HG02973 (cell line): Measurements from ENCODE around the gene OR4Q3.
"Not testable (repeated sequence)": the region's sequence is repeated elsewhere in the genome, so short reads cannot be mapped to it uniquely, and the experiment has no call there.

ENCODE experiments used
- ATAC-seq: cut with Tn5 transposase; IDR thresholded peaks from one replicate; pipeline ENCODE4 v1.9.1; 2021; ENCODE audit warnings: moderate library complexity; ENCODE audit not compliant: unreplicated experiment

OR4Q3 gene

DNA sequence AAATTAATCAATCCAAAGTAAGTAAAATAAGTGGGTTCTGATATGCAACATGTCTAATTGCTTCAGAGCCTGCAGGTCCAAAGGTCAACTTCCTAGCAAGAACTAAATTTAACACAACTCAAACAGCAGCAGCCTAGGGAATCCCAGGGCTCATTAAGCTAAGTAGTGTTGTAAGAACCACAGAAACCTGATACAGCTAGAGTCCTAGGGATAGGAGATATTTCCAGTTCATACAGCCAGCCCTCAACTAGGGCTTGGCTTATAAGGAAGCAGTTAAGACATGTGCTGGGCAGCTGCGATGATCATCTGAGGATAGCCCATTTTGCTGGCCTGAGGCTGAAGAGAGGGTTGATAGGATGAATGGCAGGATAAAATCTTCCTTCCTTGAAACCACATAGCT is at the start of gene OR4Q3:
TSS of gene OR4Q3 (plus strand) at position 316 of the 400 bp plus-strand sequence.
- no peak for ATAC-seq

DNA sequence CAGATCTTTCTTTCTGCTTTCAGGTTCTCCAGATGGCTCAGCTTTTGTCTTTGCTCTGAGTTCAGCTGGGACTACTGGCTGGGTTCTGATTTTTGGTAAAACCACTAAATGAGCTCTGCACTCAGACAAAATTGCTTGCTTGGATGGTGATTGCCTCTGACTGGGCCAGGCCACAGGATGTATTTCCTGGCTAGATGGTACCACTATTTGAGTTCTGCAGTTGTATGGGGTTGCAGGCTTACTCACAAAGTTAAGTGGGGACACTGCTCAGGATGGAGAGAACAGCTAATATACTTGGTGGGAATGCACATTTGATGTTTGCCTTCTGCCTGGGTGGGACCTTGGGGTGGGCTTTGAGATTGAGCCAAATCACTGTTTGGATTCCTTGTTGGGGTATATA is 14.0 kb upstream of the OR4Q3 start:
- no peak for ATAC-seq

DNA sequence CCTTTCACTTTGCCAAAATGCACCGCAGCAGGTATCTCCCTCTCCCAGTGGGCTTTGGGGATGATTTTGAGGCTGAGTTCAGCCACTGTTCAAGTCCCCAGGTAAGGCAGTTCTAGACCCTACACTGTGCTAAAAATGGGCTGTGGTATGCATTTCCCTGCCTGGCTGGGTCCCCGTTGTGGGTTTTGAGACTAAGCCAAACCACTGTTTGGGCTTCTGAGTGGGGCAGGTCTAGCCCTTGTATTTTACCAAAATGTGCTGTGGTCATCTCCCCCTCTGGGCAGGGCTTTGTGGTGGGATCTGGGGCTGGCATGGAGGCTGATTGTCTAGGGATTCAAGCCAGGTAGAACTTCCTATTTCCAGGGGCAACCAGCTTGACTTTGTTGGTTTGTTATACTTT is 13.6 kb upstream of the OR4Q3 start:
- no peak for ATAC-seq

DNA sequence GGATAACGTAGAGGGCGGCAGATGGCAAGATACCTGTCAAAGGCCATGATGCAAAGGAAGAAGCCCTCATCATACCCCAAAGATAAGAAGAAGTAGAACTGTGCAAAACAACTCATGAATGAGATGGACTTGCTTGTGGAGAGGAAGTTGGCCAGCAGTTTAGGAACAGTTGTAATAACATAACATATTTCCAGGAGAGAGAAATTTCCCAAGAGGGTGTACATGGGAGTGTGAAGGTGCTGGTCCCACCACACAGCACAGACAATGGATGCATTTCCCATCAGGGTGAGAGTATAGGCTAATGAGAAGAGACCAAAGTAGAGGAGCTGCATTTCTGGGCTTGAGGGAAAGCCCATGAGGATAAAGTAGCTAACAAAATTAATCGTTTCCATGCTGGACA is 9.5 kb upstream of the OR4Q3 start:
- not testable (repeated sequence) for ATAC-seq

DNA sequence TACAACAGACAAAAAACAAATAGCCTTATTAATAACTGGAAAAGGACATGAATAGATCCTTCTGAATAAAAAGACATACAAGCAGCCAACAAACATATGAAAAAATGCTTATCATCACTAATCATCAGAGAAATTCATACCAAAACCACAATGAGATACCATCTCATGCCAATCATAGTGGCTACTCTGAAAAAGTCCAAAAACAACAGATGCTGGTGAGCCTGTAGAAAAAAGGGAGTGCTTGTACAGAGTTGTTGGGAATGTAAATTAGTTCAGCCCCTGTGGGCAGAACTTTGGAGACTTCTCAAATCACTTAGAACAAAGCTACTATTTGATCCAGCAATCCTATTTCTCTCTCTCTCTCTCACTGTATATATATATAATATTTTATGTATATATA is 8.9 kb downstream of the OR4Q3 start:
- ATAC-seq = not testable (repeated sequence)

DNA sequence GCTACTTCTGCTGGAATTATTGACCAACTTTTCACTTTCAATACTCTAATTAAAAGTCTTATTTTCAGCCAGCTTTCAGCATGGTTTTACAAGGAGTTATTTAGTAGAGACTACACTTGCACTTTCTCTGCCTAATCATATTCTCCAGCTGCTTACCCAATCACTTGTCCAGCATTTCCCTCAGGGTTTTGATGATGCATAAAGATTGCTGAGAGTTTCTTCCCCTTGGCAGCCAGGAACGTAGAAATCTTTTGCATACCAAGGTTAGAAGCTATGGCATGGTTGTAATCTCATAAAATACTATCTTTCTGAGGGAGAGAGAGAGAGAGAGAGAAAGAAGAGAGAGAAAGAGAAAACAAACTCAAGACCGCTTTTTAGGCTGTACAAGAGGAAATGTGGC is 10.8 kb downstream of the OR4Q3 start:
- no peak for ATAC-seq

DNA sequence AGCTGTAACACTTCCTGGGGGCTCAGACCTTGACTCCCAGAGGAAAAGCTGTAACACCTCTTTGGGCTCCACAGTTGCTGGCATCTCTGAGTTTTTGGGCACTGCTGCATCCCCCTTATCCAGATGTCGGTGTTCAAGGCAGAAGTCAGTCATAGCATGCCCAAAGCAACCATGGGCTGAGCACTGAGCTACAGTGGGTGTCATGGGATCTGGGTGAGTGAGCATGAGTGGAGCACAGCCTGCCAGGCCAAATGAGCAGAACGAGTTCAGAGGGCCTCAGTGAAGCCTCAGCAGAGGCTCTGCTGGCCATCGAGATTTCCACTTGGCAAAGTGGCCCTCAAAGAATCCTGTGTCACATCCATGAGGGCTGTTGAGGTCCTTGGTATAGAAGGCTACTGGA is 28.1 kb downstream of the OR4Q3 start:
- ATAC-seq = not testable (repeated sequence)

DNA sequence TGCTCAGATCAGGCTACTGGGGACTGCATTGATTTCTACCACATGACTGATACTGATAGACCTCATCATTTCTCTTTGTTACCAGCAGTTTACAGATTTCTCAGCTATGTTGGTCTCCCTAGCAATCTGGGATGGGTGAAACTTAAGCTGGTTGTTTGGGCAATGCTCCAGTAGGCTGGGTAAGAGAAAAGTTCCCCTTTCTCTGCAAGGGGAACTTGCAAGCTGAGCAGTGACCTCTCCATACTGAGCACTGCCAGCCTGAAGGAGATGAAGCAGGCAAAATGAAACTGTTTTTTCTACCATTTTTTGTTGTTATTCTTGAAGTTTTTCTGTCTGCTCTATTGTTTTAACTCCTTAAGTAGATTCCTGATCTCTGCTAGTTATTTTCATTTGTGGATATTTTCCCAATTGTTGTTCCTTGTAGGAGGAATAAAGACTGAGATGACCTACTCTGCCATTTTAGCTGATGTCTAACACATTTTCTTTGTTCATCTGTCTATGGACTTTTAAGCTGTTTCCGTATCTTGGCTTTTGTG is 28.6 kb downstream of the OR4Q3 start:
- ATAC-seq = no peak

DNA sequence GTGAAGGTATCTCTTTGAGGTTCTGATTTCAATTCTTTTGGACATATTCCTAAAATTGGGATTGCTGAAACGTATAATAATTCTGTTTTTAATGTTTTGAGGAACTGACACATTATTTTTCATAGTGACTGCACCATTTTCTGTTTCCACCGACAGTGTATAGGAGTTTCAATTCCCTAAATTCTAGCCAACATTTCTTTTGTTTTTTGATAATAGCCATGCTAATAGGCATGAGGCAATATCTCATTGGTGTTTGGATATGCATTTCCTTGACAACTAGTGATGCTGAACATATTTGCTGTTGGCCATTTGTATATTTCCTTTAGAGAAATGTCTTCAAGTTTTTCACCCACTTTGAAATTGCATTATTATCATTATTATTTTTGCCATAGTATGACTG is 29.1 kb downstream of the OR4Q3 start:
- not testable (repeated sequence) for ATAC-seq

DNA sequence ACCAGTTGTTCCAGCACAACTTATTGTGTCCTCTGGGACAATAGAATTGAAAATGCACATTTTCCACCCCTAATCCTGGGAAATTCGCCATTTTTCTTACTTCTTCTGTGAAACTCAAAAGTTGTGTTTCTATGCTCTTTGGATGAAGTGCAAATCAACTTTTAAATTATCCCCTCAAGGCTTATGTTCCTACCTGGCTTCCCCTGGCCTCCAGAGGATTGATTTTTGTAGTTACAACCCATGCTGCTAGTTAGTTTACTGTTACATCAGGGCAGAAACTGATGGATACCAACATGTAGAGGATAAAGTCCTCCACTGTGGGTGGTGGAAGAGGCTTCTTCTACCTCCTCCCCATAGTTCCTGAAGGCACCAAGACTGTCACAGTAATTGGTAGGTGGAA is 29.8 kb downstream of the OR4Q3 start, which contains the start of gene OR4M1:
TSS of gene OR4M1 (plus strand) at position 301 of the 400 bp plus-strand sequence. CDS start 6,819 bp downstream, outside the sequence.
- ATAC-seq = not testable (repeated sequence)

DNA sequence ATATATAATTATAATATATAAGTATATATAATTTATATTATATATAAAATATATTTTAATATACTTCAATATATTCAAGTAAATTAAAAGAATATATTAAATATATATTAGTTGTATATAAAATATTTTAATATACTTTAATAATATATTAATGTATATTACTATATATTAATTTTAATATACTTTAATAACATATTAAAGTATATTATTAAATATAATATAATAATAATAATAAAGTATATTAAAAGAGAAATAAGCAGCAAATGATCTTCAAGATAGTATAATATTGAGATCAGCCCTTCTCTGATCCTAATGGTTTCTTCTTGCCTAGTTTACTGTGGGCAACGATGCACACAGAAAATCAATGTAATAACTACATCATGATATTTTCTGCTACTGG is 32.2 kb downstream of the OR4Q3 start:
- no peak for ATAC-seq

DNA sequence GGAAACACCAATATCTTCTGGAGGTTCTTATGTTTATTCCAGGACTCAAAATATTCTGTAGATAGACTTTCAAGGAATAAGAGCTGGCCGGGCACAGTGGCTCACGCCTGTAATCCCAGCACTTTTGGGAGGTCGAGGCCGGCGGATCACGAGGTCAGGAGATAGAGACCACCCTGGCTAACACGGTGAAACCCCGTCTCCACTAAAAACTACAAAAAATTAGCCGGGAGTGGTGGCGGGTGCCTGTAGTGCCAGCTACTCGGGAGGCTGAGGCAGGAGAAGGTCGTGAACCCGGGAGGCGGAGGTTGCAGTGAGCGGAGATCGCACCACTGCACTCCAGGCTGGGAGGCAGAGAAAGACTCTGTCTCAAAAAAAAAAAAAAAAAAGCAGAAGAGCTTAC is 42.5 kb downstream of the OR4Q3 start:
- ATAC-seq = not testable (repeated sequence)

DNA sequence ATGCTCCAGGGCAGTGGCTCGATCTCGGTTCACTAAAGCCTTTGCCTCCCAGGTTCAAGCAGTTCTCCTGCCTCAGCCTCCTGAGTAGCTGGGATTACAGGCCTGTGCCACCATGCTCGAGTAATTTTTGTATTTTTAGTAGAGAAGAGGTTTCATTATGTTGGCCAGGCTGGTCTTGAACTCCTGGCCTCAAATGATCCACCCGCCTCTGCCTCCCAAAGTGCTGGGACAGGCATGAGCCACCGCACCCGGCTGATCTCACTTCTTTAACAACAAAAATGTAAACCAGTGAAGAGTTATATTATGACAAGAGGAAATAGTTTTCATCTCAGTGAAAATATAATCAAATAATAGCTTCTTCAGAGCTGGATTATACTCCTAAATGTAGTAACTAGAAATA is 43.9 kb downstream of the OR4Q3 start:
- ATAC-seq = not testable (repeated sequence)

DNA sequence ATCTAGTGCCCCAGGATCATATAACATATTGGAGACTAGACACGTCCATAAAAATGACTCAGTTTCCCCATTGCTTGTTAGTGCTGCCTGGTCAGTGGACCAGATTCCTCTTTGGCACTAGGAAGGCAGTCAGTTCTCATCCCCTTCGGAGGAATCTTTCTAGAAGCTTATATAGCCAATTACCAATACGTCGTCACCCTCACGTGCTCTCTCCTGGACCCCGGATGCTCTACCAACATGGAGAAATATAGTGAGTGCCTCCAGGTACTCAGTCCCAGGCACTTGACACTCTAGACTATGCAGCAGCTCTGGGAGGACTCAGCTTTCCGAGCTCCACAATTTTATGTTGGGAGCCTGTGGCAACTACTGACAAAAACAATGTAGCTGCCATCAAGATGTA is 44.8 kb downstream of the OR4Q3 start:
- ATAC-seq = not testable (repeated sequence)

DNA sequence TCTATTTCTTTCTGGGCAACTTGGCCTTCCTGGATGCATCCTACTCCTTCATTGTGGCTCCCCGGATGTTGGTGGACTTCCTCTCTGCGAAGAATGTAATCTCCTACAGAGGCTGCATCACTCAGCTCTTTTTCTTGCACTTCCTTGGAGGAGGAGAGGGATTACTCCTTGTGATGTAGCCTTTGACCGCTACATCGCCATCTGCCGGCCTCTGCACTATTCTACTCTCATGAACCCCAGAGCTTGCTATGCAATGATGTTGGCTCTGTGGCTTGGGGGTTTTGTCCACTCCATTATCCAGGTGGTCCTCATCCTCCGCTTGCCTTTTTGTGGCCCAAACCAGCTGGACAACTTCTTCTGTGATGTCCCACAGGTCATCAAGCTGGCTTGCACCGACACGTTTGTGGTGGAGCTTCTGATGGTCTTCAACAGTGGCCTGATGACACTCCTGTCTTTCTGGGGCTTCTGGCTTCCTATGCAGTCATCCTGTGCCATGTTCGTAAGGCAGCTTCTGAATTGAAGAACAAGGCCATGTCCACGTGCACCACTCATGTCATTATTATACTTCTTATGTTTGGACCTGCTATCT is 53.2 kb downstream of the OR4Q3 start:
- not testable (repeated sequence) for ATAC-seq
